GM21526 (cell line): ENCODE measurements around the gene SLC26A6.

Experiments
- ATAC-seq: cut with Tn5 transposase; IDR thresholded peaks from one replicate; pipeline ENCODE4 v1.9.1; 2021; ENCODE audit warnings: moderate library complexity; ENCODE audit not compliant: unreplicated experiment, low FRiP score

SLC26A6 gene, protein sequence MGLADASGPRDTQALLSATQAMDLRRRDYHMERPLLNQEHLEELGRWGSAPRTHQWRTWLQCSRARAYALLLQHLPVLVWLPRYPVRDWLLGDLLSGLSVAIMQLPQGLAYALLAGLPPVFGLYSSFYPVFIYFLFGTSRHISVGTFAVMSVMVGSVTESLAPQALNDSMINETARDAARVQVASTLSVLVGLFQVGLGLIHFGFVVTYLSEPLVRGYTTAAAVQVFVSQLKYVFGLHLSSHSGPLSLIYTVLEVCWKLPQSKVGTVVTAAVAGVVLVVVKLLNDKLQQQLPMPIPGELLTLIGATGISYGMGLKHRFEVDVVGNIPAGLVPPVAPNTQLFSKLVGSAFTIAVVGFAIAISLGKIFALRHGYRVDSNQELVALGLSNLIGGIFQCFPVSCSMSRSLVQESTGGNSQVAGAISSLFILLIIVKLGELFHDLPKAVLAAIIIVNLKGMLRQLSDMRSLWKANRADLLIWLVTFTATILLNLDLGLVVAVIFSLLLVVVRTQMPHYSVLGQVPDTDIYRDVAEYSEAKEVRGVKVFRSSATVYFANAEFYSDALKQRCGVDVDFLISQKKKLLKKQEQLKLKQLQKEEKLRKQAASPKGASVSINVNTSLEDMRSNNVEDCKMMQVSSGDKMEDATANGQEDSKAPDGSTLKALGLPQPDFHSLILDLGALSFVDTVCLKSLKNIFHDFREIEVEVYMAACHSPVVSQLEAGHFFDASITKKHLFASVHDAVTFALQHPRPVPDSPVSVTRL

GRCh38 chr3:48635222-48636021, at the start of gene SLC26A6:
SLC26A6 (minus strand) TSS chr3:48635461; CDS start chr3:48635393, 68 bp downstream.
- ATAC-seq, result peak; percentile 80

- no peak for ATAC-seq
These were observed 49.4 kb upstream of the SLC26A6 start for GRCh38 chr3:48684480-48685143.

DNA sequence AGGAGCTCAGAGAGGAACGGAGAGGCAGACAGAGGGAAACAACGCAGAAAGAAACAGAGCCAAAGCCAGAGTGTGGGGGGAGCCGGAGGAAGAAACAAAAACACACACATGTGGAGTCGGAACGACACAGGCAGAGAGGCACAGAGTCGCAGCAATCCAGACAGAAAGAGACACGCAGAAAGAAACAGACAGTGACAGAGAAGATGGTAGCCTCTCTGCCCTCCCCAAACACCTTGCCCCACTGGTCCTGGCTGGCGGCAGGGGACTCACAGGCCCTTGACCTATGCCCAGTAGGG, 48.7 kb upstream of the SLC26A6 start:
- ATAC-seq, result no peak

DNA sequence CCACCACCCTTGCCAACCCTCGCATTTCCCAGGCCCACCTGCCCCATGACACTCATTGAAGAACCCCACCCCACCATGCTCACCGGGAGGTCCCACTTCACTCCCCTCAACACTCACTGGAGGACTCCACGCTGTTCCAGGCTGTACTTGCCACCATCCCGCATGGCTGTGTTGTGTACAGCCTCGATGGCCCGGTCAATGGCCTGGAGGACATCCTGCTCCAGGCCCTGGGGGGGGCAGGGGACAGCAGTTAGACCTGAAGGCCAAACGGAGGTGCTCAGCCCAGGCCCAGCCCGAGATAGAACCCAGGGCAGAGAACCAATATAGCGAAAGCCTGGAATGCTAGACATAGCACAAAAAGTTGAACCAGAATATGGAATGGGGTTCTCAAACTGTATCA, 47.5 kb upstream of the SLC26A6 start:
- no peak for ATAC-seq

- no peak for ATAC-seq
These were observed 46.8 kb upstream of the SLC26A6 start for GRCh38 chr3:48681974-48682610.

DNA sequence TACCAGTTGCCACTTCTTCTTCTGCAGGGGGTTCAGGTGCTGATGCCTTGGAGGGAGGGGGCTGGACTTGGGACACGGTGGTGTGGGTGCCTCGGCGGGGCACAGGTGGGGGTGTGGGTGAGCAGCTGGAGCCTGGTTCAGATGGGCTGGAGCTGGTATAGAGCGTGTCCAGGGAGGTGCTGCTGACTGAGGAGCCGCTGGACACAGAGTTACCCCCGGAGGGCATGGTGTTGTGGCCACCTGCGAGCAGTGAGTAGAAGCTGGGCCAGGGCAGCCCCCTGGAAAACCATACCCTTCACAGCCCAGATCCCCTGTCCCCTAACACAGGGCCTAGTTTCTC, 46.2 kb upstream of the SLC26A6 start:
- ATAC-seq, result no peak

GRCh38 chr3:48680811-48681540, 45.7 kb upstream of the SLC26A6 start:
- ATAC-seq, result no peak

- ATAC-seq, result no peak
These were observed 44.4 kb upstream of the SLC26A6 start for GRCh38 chr3:48679411-48680391.

DNA sequence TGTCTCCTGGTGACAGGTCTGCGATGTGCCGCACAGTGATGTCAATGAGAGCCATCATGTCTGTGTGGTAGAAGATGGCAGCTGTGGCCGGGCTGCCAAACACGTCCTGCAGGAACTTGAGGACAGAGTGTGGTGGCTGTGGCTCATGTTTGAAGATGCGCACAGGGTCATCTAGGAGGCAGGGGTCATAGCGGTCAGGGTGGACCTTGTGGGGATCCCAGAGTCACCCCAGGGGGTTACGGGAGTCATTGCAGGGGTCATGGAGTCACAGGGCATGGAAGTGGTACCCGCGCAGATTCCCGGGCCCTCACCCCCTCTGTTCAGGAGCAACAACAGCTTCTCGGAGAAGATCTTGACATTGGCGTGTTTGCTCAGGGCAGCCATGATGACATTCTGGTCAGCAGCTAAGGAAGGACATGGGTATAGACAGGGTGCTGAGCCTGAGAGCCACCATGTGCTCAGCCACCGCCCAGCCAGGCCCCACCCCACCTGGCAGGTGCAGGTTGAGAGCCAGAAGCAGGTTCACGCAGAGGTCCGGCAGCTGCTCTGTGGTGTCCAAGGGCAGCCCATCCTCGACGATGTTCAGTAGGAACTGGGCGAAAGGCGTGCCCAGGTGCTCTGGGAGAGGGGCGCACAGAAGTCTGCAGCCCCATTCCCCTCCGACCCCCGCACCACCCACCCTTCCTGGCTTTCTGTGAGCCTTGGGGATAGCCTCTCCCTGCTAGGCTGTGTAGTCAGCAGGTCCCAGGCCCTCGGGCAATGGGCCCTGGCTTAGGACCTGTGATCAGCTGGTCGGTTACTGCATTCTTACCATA, 43.5 kb upstream of the SLC26A6 start:
- ATAC-seq, result no peak

DNA sequence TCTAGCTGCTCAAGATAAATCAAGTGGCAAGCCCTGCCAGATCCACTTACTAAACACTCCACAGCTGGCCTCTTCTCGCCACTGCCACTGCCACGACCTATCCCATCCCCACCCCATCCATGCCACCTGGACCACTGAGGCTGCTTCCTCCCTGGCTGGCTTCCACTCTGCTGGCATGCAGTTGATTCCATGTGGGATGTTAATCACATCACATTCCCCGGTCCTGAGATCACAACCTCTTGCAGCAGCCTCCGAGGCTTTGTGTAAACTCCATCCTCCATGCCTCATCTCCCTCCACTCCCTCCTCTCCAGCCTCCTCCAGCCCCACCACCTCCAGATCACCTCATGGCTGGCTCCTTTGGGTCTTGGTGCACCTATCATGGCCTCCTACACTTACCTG, 42.8 kb upstream of the SLC26A6 start:
- no peak for ATAC-seq

- no peak for ATAC-seq
These were observed 39.2 kb upstream of the SLC26A6 start for GRCh38 chr3:48674505-48674904.

- no peak for ATAC-seq
These were observed 37.3 kb upstream of the SLC26A6 start for GRCh38 chr3:48672522-48672921.

- no peak for ATAC-seq
These were observed 29.7 kb upstream of the SLC26A6 start for GRCh38 chr3:48664929-48665328.

GRCh38 chr3:48664313-48664644, 29.0 kb upstream of the SLC26A6 start:
- no peak for ATAC-seq

DNA sequence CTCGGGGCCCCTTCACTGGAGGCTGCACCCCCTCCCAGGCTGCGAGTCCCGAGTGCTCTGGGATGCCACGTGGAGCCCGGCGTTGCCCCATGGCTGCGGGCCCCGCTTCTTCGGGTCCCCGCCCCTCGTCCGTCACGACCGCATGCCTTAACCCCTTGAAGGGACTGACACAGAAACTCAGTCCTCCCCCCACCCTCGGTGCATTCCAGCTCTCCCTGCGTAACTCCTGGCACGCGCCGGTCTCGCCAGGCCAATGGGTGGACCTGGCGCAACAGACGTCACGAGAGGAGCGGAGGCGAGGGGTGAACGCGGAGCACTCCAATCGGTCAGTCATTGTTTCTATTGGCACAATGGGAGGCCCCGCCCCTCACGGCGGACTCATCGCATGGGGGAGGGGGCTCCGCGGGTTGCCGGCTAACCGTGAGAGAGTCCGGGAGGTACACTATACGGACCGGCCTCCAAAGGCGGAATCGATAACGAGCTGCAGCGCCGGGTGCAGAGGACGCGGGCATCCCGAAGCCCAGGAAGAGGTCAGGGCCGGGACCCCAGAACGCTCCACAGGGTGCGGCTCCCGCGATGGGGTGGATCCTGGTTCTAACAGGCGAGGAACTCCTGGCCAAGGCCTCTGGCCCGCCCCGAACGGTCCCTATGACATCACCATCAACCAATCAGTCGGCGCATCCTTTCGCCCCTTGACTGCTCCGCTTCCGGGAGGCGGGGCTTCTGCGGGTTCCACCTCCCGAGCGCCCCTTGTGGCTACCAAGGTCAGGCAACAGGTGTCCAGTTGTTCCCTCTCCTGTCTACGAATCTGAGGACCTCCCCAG, 28.4 kb upstream of the SLC26A6 start:
- peak; percentile 72 for ATAC-seq

GRCh38 chr3:48662753-48663488, 27.7 kb upstream of the SLC26A6 start, which contains the start of gene CELSR3:
CELSR3 (minus strand) TSS chr3:48662886; CDS start chr3:48662634, 252 bp downstream.
- no peak for ATAC-seq
